Measurements from ENCODE around the gene CDH4.

DNA sequence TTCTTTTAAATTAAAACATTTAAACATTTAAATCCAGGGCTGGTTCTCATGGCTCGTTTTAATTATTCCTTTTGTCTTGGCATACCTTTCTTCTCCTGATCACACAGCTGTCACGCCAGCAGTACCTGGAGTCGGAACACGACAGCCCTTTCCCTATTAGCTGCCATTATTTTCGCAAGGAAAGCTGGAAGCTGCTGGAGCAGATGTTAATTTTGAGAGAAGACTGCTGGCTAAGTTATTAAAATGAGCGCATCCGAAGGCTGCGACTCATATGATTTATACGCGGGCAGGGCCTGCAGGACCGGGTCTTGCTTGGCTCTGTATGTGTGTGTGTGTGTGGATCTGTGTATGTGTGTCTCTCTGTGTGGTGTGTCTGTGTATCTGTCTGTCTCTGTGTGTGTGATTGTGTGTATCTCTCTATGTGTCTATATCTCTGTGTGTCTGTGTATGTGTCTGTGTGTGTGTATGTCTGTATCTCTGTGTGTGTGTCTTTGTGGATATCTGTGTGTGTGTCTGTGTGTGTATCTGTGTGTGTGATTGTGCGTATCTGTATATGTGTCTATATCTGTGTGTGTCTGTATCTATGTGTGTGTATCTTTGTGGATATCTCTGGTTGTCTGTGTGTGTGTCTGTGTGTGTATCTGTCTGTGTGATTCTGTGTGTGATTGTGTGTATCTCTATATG lies 191.5 kb downstream of the CDH4 start:
- TF ChIP-seq POLR2A (IDR thresholded peaks at IDR 0.05; ENCODE audit: insufficient read depth in 1 of 2, low read depth in 2 of 2, low read length in 2 of 2) (no peak), ZNF326 (CRISPR knock-in tag; IDR thresholded peaks at IDR 0.05; ENCODE audit: borderline replicate concordance) (no peak), ZNF430 (CRISPR knock-in tag; IDR thresholded peaks at IDR 0.05) (no peak), ZNF710 (CRISPR knock-in tag; IDR thresholded peaks at IDR 0.05; ENCODE audit: borderline replicate concordance) (no peak), KDM2A (CRISPR knock-in tag; IDR thresholded peaks at IDR 0.05; ENCODE audit: borderline replicate concordance, low read depth) (no peak)
- TF ChIP-seq, protein P1, sequence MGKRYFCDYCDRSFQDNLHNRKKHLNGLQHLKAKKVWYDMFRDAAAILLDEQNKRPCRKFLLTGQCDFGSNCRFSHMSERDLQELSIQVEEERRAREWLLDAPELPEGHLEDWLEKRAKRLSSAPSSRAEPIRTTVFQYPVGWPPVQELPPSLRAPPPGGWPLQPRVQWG (CRISPR knock-in tag; IDR thresholded peaks at IDR 0.05; ENCODE audit: borderline replicate concordance, low read depth), result no peak

Data from HepG2 (cell line).